HTERT RPE-1 (cell line): Measurements from ENCODE around the gene STK36.

Experiments
- in situ Hi-C: fragments of 300-500 bp; cut with MboI; formaldehyde crosslinking; loops from 4 replicates; pipeline ENCODE4 v1.14.3; 2020; ENCODE audit warnings: low sequenced_read_pairs

The STK36 gene

GRCh38 chr2:218716070-218716469 is 44.2 kb downstream of the STK36 start:
- in situ Hi-C loops = no loop called here

DNA sequence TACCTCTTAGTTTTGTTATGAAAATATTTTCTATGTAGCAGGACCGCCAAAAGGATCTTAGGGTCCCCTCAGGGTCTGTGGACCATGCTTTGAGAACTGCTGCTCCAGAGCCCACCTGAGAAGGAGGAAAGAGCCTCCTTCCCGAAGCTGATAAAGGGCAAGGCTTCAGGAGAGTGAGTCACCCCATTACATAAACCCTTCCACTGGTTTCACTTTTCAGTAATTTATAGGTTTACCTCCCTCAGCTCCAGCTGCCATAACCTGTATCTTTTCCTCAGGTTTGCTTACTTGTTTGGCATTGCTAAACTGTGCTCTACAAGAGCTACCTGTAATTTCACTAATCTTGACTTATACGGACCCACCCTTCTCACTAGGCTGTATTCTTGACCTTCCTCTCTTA is 45.4 kb downstream of the STK36 start:
- in situ Hi-C loops = no loop called here

GRCh38 chr2:218718058-218718457 is 46.2 kb downstream of the STK36 start:
- in situ Hi-C loops = no loop called here

DNA sequence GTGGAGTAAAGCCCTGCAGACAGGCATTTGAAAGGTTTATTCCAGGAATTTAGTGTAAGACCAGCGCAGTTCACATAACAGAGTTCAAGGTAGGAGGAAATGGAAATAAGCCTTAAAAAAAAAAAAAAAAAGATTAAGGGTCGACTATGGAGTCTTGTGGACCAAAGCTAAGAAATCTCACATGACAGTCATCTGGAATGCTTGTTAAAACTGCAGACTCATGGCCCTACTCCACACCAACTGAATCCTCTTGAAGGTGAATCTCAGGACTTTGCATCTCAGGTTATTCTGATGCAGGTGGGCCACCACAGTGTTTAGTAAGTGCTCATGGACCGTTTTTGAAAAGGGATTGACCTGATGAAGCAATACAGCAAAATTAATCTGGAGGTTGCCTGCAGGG is 47.6 kb downstream of the STK36 start:
- in situ Hi-C loops = no loop called here

- in situ Hi-C loops = no loop called here
These were observed 48.5 kb downstream of the STK36 start for GRCh38 chr2:218720048-218721041.

GRCh38 chr2:218721488-218721887 is 49.6 kb downstream of the STK36 start:
- in situ Hi-C loops = no loop called here

DNA sequence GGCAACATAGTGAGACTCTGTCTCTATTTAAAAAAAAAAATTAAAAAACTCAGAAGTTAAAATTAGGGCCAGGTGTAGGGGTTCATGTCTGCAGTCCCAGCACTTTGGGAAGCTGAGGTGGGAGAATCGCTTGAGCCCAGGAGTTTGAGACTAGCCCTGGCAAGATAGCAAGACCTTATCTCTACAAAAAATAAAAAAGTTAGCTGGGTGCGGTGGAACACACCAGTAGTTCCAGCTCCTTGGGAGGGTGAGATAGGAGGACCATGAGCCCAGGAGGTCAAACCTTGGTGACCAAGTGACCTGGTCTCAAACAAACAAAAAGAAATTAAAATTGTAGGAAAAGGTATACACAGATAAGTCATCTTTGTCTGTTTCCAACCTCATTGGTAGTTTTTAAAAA is 50.0 kb downstream of the STK36 start:
- in situ Hi-C loops = no loop called here

DNA sequence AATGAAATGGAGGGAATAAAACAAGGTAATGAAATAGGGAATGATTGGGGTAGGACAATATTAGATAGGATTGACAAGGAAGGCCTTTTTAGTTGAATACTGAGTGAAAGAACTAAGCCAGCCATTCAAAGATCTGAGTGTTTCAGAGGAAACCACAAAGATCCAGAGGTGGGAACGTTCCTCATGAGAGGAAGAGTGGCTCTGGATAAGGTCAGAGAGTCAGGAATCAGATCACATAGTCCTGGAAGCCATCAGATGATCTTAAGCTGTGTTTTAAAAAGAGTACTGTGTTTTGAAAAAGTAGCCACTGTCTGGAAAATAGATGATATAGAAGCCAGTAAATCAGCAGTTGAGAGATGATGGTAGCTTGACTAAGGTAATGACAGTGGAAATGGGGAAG is 50.5 kb downstream of the STK36 start:
- in situ Hi-C loops = no loop called here

DNA sequence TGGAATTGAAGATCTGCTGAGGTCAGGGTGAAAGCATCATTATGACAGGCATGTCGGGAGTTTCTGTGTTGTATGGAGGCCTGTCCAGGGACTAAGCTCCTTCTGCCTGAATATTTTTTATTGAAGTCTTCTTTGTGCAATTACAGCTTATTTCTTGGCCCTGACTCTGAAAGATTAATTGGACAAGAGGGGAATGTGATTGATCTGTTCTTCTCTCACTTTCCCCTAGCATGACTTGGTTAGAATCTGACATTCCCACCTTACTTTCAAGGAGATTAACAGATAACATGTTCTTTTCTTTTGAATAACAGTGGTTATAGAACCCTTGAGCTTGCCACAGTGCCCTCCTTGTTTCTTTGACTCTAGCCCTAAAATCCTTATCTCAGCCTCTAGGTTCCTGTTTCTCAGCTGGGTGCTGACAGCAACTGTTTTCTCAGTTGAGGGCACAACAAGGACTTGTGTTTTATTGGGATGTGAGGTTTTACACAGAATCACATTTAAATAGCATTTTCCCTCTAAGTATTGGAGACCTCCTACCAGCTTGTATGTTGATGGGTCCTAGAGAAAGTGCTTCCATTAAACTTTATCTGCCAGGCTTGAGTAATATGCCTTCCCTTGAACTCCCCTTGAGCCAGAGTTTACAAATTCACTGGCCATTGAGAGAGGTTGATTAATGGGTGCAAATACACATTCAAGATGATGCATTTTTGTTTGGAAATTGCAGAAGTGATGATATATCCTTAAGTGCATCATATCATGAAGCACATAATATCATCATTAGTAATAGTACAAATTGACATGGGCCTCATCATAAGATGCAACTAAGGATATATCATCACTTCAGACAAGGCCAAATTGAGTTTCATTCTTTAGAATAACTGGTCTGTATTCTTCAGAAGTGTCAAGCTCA is 51.2 kb downstream of the STK36 start:
- in situ Hi-C loops = no loop called here

GRCh38 chr2:218726004-218726574 is 54.2 kb downstream of the STK36 start:
- in situ Hi-C loops = no loop called here

- in situ Hi-C loops = no loop called here
These were observed 55.7 kb downstream of the STK36 start for GRCh38 chr2:218727502-218728165.

DNA sequence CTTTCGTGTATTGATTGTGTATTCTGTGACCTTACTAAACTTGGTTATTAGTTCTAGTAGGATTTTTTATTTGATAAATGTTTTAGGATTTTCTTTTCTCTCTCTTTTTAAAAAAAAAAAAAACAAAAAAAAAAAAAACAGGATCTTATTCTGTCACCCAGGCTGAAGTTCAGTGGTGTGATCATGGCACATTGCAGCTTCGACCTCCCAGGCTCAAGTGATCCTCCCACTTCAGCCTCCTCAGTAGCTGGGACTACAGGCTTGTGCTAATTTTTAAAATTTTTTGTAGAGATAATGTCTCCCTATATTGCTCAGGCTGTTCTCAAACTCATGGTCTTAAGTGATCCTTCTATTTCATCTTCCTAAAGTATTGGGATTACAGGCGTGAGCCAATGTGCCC is 57.8 kb downstream of the STK36 start:
- in situ Hi-C loops = no loop called here

GRCh38 chr2:218732052-218732760 is 60.3 kb downstream of the STK36 start:
- in situ Hi-C loops = no loop called here

GRCh38 chr2:218732761-218733158 is 60.9 kb downstream of the STK36 start:
- in situ Hi-C loops = no loop called here

DNA sequence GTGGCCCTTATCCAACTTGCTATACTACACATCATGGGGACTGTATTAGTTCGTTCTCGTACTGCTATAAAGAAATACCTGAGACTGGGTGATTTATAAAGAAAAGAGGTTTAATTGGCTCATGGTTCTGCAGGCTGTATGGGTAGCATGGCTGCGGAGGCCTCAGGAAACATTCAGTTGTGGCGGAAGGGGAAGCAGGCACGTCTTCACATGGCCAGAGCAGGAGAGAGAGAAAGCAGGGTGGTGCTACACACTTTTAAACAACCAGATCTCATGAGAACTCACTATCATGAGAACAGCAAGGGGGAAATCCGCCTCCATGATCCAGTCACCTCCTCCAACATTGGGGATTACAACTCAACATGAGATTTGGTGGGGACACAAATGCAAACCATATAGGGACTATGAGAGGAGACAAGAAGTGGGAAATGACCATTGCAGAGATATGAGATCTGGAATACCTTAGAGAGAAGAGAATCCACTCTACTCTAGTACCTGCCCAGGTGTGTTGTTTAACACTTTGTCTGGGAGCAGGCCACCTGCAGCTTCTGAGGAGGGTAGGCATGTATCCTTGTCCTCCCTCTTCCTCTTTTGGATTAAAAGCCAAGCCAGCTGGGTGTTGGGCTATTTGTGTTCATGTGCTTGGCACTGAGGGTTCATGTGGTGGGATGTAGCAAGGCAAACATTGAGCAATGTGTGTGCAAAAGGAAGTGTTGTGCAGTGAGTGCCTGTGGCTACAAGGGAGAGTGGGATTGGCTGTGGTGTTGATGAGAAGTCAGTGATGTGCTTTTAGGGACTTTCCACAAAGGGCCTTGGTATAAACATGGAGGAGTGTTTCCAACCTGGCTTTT is 61.5 kb downstream of the STK36 start:
- in situ Hi-C loops = no loop called here

DNA sequence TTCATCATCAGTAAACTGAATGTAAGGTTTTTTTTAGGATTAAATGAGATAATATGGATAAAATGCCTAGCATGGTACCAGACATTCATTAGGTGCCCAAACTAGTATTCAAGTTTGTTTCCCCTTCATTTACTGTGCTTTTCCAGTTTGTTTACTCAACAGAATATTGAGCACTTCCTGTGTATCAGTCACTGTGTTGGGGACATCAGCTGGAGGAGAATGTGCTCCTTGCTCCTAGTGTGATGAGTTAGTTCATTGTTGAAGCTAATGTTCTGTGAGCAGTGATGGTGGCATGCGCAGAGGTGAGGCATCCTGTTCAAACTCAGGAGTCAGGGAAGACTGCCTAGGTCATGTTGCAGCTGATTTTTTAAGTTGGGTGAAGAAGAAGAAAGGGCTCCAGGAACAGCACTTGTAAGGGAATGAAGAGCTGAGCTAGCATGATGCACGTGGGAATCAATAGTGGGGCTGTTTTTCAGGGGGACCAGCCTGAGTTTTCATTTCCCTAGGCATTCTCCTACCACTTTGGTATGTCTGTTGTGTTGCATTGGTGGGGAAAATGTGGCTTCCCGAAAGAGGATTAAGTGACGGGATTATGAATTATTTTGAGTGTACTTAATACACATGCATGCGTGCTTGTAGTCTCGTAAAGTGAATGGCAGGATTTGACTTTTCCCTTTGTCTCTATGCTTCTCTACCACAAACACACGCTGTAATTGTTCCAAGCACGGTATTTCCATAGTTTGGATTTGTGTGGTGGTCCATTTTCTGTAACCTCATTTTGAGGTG is 62.5 kb downstream of the STK36 start:
- in situ Hi-C loops = no loop called here

DNA sequence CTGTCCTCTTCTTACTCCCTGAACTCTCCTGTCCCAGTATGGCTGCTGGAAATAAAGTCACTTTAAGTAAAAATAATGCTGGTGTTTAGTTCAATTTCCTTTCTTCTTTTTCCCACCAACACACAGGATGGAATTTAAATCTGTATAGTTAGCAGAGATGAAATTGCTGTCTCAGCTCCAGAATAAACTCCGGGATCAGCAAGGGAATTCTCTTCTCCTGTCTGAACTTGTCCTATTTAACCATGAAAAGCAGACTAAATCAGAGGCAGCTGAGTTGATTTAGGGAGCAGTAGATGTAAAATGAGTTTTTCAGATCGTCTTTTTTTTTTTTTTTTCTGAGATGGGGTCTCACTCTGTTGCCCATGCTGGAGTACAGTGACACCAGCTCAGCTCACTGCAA is 64.6 kb downstream of the STK36 start:
- in situ Hi-C loops = no loop called here

DNA sequence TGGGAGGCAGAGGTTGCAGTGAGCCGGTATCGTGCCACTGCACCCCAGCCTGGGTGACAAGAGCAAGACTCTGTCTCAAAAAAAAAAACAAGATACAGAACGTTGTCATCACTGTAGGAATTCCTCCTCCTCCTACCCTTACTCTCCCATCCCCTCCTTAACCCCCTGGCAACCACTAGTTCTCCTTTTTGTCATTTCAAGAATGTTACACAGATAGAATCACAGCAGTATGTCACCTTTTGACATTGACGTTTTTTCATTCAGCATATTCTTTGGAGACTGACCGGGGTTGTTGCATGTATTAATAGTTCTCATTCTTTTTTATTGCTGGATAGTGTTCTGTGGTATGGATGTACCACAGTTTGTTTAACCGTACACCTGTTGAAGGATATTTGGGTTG is 71.2 kb downstream of the STK36 start:
- in situ Hi-C loops = no loop called here
